Stimulated activated memory B cell treated with anti-CD40 and anti-IgM and Interleukin-4, amounts not matched to agents 10 μg/mL and 1 μg/mL and 100 μg/mL, for 72 hours (primary cell): Measurements from ENCODE around the gene SGK2.
"Not testable (repeated sequence)": the region's sequence is repeated elsewhere in the genome, so short reads cannot be mapped to it uniquely, and the experiment has no call there.

ENCODE experiments used
- ATAC-seq: fragments of 150-1000 bp; cut with Tn5 transposase; 2 replicates; pipeline ENCODE4 v1.10.0; 2021
- H3K27ac Mint-ChIP-seq: one replicate; pipeline ENCODE4 v1.8.0; 2022; ENCODE audit warnings: mild to moderate bottlenecking, mixed read lengths
- H3K27me3 Mint-ChIP-seq: one replicate; pipeline ENCODE4 v1.8.0; 2022; ENCODE audit warnings: mixed read lengths
- H3K36me3 Mint-ChIP-seq: one replicate; pipeline ENCODE4 v1.8.0; 2022; ENCODE audit warnings: mixed read lengths
- H3K4me1 Mint-ChIP-seq: one replicate; pipeline ENCODE4 v1.8.0; 2022; ENCODE audit warnings: mixed read lengths
- H3K4me3 Mint-ChIP-seq: one replicate; pipeline ENCODE4 v1.8.0; 2022; ENCODE audit warnings: mild to moderate bottlenecking, moderate library complexity, mixed read lengths
- H3K9me3 Mint-ChIP-seq: one replicate; pipeline ENCODE4 v1.8.0; 2022; ENCODE audit warnings: mixed read lengths

The SGK2 gene

GRCh38 chr20:43590392-43591303, 31.8 kb downstream of the SGK2 start, which contains the start of gene IFT52:
TSS of gene IFT52 (plus strand) at chr20:43590937. CDS start at chr20:43594699, 3,762 bp downstream.
- no peaks in the 10 kb centered on the region for H3K9me3 Mint-ChIP-seq
- peak; percentile 100 for ATAC-seq
- peaks cover 11% of the 10 kb centered on the region for H3K36me3 Mint-ChIP-seq
- H3K27me3 Mint-ChIP-seq: no peaks in the 10 kb centered on the region
- peaks cover 16% of the 10 kb centered on the region for H3K4me1 Mint-ChIP-seq
- peak within 1 kb of the TSS; percentile 93 for H3K27ac Mint-ChIP-seq
- peak within 1 kb of the TSS; percentile 94 for H3K4me3 Mint-ChIP-seq

DNA sequence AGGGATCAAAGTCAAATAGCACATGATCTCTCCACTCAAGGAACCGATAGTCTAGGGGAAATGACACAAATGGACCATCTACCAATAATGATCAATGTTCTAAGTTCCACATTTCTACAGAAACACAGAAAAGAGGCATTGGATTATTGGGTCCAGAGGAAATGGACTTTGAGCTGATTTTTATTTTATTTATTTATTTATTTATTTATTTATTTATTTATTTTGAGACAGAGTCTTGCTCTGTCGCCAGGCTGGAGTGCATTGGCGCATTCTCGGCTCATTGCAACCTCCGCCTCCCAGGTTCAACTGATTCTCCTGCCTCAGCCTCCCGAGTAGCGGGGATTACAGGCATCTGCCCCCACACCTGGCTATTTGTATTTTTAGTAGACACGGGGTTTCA, 43.1 kb downstream of the SGK2 start:
- ATAC-seq, H3K9me3 Mint-ChIP-seq, H3K27ac Mint-ChIP-seq, H3K4me1 Mint-ChIP-seq, H3K27me3 Mint-ChIP-seq, H3K4me3 Mint-ChIP-seq: not testable (repeated sequence)
- peaks cover 53% of the 10 kb centered on the region for H3K36me3 Mint-ChIP-seq

DNA sequence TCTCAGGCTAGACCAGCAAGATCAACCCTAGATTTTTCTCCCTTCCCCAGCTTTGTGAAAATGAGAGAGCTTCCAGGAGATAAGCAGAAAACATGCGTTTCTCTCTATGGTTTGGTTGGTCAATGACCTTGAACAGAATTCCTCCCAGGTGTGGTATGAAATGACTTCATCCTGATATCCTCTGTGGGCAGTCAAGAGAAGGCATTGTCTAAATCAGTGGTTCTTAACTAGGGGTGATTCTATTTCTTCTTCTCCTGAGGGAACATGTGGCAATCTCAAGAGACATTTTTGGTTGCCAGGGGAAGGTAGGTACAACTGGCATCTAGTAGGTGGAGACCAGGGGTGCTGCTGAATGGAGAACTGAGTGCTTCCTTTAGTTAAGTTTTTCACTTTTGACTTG, 44.3 kb downstream of the SGK2 start:
- Mint-ChIP-seq H3K9me3 (no peaks in the 10 kb centered on the region), H3K4me1 (no peaks in the 10 kb centered on the region), H3K36me3 (peaks cover 44% of the 10 kb centered on the region), H3K4me3 (no peak overlapping the region), H3K27me3 (no peaks in the 10 kb centered on the region), H3K27ac (no peak overlapping the region)
- no peak for ATAC-seq

DNA sequence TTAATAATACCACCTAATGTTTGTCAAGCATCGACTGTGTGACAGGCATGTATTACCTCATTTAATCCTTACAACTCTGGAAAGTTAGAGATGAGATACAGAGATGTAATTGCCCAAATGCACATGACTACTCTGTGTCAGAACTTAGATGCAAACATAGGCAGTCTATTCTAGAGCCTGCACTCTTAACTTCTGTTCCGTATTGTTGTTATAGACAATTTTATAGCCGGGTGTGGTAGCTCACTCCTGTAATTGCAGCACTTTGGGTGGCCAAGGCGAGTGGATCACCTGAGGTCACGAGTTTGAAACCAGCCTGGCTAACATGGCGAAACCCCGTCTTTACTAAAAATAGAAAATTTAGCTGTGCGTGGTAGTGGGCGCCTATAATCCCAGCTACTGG, 46.9 kb downstream of the SGK2 start:
- peaks cover 34% of the 10 kb centered on the region for H3K36me3 Mint-ChIP-seq
- no peak overlapping the region for H3K27ac Mint-ChIP-seq
- ATAC-seq: no peak
- no peaks in the 10 kb centered on the region for H3K9me3 Mint-ChIP-seq
- H3K4me3 Mint-ChIP-seq: no peak overlapping the region
- no peaks in the 10 kb centered on the region for H3K27me3 Mint-ChIP-seq
- no peaks in the 10 kb centered on the region for H3K4me1 Mint-ChIP-seq

GRCh38 chr20:43607278-43607677, 48.5 kb downstream of the SGK2 start:
- not testable (repeated sequence) for H3K9me3 Mint-ChIP-seq, H3K27ac Mint-ChIP-seq, H3K4me1 Mint-ChIP-seq, H3K4me3 Mint-ChIP-seq, ATAC-seq, H3K27me3 Mint-ChIP-seq
- H3K36me3 Mint-ChIP-seq: peaks cover 27% of the 10 kb centered on the region

DNA sequence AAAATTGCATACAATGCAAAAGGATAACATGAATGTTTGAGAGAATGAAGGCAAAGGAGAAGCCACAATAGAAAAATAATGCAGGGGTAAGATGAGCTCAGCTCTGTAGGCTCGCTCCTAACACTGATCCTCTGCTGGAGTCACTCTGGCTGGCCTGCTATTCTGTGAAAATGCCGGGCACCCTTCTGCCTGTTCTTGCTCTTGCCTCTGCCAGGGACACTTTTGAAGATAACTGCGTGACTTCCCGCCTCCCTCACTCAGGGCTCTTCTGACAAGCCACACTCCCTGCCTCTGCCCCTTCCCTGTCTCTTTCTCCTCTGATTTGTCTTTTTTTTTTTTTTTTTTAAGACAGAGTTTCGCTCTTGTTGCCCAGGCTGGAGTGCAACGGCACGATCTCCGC, 72.8 kb downstream of the SGK2 start:
- Mint-ChIP-seq H3K4me3 (no peak overlapping the region), H3K4me1 (no peaks in the 10 kb centered on the region), H3K9me3 (no peaks in the 10 kb centered on the region), H3K27ac (no peak overlapping the region), H3K36me3 (peaks cover 61% of the 10 kb centered on the region), H3K27me3 (no peaks in the 10 kb centered on the region)
- no peak for ATAC-seq
